Smooth muscle cell (in vitro differentiated cells): ENCODE measurements around the gene SLC38A1. TPM values are rescaled to one million over a fixed set of nuclear protein-coding genes. Genes with fewer than 3 reads are reported as not detected.

Source experiments
- DNase-seq: peaks from one replicate; lab custom pipeline; 2025; ENCODE audit not compliant: unreplicated experiment; lab: John Stamatoyannopoulos, UW
- H2AFZ ChIP-seq: fragments of 200-600 bp; sonication (generic); 2 replicates; pipeline ENCODE4 v1.6.0; 2016; ENCODE audit warnings: antibody characterized with exemption, low read depth, mild to moderate bottlenecking
- H3F3A ChIP-seq: fragments of 200-600 bp; sonication (generic); 2 replicates; pipeline ENCODE4 v1.6.0; 2017; ENCODE audit warnings: antibody characterized with exemption, low read depth
- H3K27ac ChIP-seq: fragments of 200-600 bp; sonication (generic); 2 replicates; pipeline ENCODE4 v1.5.1; 2016; ENCODE audit warnings: low read depth, mild to moderate bottlenecking
- H3K27me3 ChIP-seq: fragments of 200-600 bp; sonication (generic); 2 replicates; pipeline ENCODE4 v1.6.1; 2016; ENCODE audit warnings: low read depth, mild to moderate bottlenecking
- H3K36me3 ChIP-seq: fragments of 200-600 bp; sonication (generic); 2 replicates; pipeline ENCODE4 v1.5.1; 2016; ENCODE audit warnings: low read depth
- H3K4me1 ChIP-seq: fragments of 200-600 bp; sonication (generic); 2 replicates; pipeline ENCODE4 v1.5.1; 2016; ENCODE audit warnings: low read depth
- H3K4me2 ChIP-seq: fragments of 200-600 bp; sonication (generic); 2 replicates; pipeline ENCODE4 v1.6.0; 2016; ENCODE audit warnings: mild to moderate bottlenecking
- H3K4me3 ChIP-seq: fragments of 200-600 bp; sonication (generic); 2 replicates; pipeline ENCODE4 v1.5.1; 2016; ENCODE audit warnings: mild to moderate bottlenecking
- H3K79me2 ChIP-seq: fragments of 200-600 bp; sonication (generic); 2 replicates; pipeline ENCODE4 v1.6.0; 2016; ENCODE audit warnings: low read depth, mild to moderate bottlenecking
- H3K9ac ChIP-seq: fragments of 200-600 bp; sonication (generic); 2 replicates; pipeline ENCODE4 v1.6.0; 2016; ENCODE audit warnings: low read depth
- H3K9me3 ChIP-seq: fragments of 200-600 bp; sonication (generic); replicated peaks from 2 replicates; pipeline ENCODE4 v1.5.1; 2016; ENCODE audit warnings: low read depth
- H4K20me1 ChIP-seq: fragments of 200-600 bp; sonication (generic); 2 replicates; pipeline ENCODE4 v1.6.0; 2016; ENCODE audit warnings: low read depth
- WGBS: methylation state at CpG from one replicate; pipeline ENCODE4 v1.1.7; 2016; ENCODE audit warnings: low lambda C conversion rate; 5-methylcytosine and 5-hydroxymethylcytosine counted together
- polyA plus RNA-seq: library from polyadenylated mRNA; unstranded; fragments of >200 nt; fragmentation: Nextera tagmentation; extraction: Ambion mirVana; gene quantifications from 2 replicates; pipeline ENCODE4 v1.2.1, GENCODE V29; 2016
- total RNA-seq: library from RNA; depleted of rRNA; stranded (reverse); fragments of >200 nt; gene quantifications from 2 replicates; pipeline ENCODE4 v1.2.3, GENCODE V29; 2014
- TF ChIP-seq, protein P1 (sequence below): fragments of 200-600 bp; sonication (generic); IDR thresholded peaks from 2 replicates; pipeline ENCODE4 v1.5.1; 2017; ENCODE audit warnings: borderline replicate concordance, mild to moderate bottlenecking, antibody characterized with exemption; ENCODE audit not compliant: insufficient read depth, poor library complexity, severe bottlenecking

SLC38A1 gene
- total and polyA plus RNA-seq, 2 experiments from 2014 or later, result 23.5 to 85.8 TPM

DNA sequence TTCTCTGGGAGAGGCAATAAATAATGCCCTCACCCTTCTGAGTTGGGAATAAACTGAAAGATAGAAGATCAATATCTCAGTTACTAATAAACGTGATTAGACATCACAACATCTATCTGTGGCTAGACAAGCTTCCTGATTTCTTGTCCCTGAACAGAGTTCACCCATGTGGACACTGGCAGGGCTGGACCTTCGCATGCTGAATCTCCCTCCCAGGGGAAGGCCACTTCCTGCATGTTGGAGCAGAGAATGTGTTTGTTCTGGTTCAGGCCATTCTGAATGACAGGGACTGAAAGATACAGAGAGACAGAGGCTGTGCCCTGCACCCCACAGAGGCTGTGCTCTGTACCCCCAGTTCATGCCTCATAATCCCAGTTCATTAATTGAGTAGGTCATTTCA, 132.6 kb downstream of the SLC38A1 start:
- Histone ChIP-seq H3K4me1 (no peaks in the 10 kb centered on the region), H3K36me3 (no peaks in the 10 kb centered on the region), H3K9me3 (no peaks in the 10 kb centered on the region), H4K20me1 (no peaks in the 10 kb centered on the region), H3K27ac (no peak overlapping the region), H3K4me3 (no peak overlapping the region), H2AFZ (no peak overlapping the region), H3K79me2 (no peaks in the 10 kb centered on the region), H3K27me3 (no peaks in the 10 kb centered on the region), H3F3A (peaks cover 11% of the 10 kb centered on the region), H3K9ac (no peak overlapping the region), H3K4me2 (no peak overlapping the region)
- TF ChIP-seq, protein P1, sequence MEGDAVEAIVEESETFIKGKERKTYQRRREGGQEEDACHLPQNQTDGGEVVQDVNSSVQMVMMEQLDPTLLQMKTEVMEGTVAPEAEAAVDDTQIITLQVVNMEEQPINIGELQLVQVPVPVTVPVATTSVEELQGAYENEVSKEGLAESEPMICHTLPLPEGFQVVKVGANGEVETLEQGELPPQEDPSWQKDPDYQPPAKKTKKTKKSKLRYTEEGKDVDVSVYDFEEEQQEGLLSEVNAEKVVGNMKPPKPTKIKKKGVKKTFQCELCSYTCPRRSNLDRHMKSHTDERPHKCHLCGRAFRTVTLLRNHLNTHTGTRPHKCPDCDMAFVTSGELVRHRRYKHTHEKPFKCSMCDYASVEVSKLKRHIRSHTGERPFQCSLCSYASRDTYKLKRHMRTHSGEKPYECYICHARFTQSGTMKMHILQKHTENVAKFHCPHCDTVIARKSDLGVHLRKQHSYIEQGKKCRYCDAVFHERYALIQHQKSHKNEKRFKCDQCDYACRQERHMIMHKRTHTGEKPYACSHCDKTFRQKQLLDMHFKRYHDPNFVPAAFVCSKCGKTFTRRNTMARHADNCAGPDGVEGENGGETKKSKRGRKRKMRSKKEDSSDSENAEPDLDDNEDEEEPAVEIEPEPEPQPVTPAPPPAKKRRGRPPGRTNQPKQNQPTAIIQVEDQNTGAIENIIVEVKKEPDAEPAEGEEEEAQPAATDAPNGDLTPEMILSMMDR, result no peak
- DNase-seq, result no peak
- WGBS, result 87% methylated on average over 2 of the region's 2 CpGs

DNA sequence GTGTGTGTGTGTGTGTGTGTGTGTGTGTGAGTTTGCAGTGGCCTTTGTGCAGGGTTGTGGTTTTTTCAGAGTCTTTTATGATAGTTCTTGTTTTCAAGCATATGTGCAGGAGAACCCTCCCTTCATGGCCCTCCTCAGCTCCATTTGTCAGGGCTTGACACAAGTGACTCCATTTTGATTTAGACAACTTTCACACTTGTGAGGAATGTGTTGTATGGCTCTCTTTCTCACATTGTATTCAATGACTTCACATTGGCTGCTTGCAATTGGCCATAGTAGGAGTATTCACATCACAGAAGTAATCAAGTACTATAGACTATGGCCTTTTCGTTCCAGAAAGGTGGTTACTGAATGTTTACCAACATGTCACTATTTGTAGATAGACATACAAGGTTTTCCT, 133.1 kb downstream of the SLC38A1 start:
- H3F3A ChIP-seq, result peaks cover 11% of the 10 kb centered on the region
- H3K4me1 ChIP-seq, result no peaks in the 10 kb centered on the region
- TF ChIP-seq, protein P1, result no peak
- H3K36me3 ChIP-seq, result no peaks in the 10 kb centered on the region
- no peaks in the 10 kb centered on the region for H3K27me3 ChIP-seq
- 97% methylated on average over 1 of the region's 1 CpG for WGBS
- no peak overlapping the region for H3K4me3 ChIP-seq
- H3K9ac ChIP-seq, result no peak overlapping the region
- H4K20me1 ChIP-seq, result no peaks in the 10 kb centered on the region
- no peaks in the 10 kb centered on the region for H3K9me3 ChIP-seq
- no peak overlapping the region for H2AFZ ChIP-seq
- DNase-seq, result no peak
- no peak overlapping the region for H3K4me2 ChIP-seq
- H3K27ac ChIP-seq, result no peak overlapping the region
- no peaks in the 10 kb centered on the region for H3K79me2 ChIP-seq

DNA sequence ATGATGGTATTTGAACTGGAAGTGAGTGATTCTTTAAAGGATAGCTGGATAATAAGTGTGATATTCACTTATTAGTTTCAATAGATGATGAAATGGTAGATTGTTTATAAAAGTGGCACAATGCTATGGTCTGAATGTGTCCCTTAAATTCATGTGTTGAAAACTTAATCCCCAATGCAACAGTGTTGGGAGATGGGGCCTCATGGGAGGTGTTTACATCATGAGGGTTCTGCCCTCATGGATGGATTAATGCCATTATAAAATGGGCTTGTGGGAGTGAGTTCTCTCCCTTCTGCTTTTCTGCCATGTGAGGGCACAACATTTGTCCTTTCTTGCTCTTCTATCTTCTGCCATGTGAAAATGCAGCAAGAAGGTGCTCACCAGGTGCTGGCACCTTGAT, 134.0 kb downstream of the SLC38A1 start:
- H3K4me3 ChIP-seq, result no peak overlapping the region
- H2AFZ ChIP-seq, result no peak overlapping the region
- H3K36me3 ChIP-seq, result no peaks in the 10 kb centered on the region
- H3K4me2 ChIP-seq, result peak overlapping the region; percentile 43
- no peaks in the 10 kb centered on the region for H4K20me1 ChIP-seq
- peak overlapping the region; percentile 36 for H3K27ac ChIP-seq
- no peaks in the 10 kb centered on the region for H3K27me3 ChIP-seq
- peaks cover 11% of the 10 kb centered on the region for H3F3A ChIP-seq
- H3K9ac ChIP-seq, result peak overlapping the region; percentile 1
- no peaks in the 10 kb centered on the region for H3K9me3 ChIP-seq
- H3K79me2 ChIP-seq, result no peaks in the 10 kb centered on the region
- DNase-seq, result no peak
- TF ChIP-seq, protein P1, result no peak
- H3K4me1 ChIP-seq, result no peaks in the 10 kb centered on the region

DNA sequence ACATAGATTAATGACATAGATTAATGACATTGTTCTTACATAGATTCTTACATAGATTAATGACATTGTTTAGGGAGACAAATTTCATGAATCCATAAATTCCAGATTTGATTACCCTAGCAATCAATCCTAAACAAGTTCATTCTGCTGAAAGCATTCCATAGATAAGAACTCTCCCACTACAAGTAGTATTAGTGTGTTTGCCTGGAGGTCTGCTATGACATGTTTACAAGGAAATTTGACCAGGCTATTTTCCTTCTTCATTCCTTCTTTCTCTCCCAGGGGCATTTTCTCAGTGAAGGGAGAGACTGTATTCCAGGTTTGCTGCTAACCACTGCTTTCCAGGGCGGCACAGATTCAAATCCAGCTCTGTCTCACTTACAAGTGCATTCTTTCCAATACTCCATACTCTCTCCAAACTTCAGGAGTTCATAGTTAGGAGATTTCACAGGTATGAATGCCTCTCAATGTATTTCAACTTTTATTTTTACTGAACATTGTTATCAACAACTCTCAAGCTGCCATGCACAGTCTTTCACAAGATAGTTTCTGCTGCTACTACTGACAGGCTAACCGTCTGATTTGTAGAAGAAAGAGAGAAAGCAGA, 134.5 kb downstream of the SLC38A1 start:
- no peak for DNase-seq
- peaks cover 11% of the 10 kb centered on the region for H3F3A ChIP-seq
- TF ChIP-seq, protein P1, result no peak
- no peak overlapping the region for H3K4me3 ChIP-seq
- H3K27ac ChIP-seq, result peak overlapping the region; percentile 36
- no peaks in the 10 kb centered on the region for H4K20me1 ChIP-seq
- 16% methylated on average over 2 of the region's 2 CpGs for WGBS
- no peaks in the 10 kb centered on the region for H3K9me3 ChIP-seq
- peak overlapping the region; percentile 1 for H3K9ac ChIP-seq
- H2AFZ ChIP-seq, result no peak overlapping the region
- H3K4me1 ChIP-seq, result no peaks in the 10 kb centered on the region
- peak overlapping the region; percentile 43 for H3K4me2 ChIP-seq
- H3K79me2 ChIP-seq, result no peaks in the 10 kb centered on the region
- H3K27me3 ChIP-seq, result no peaks in the 10 kb centered on the region
- no peaks in the 10 kb centered on the region for H3K36me3 ChIP-seq
